ENCODE data around the gene ZNF229. TPM values are rescaled to one million over a fixed set of nuclear protein-coding genes. Genes with fewer than 3 reads are reported as not detected.

ZNF229 gene
- total and polyA plus RNA-seq, 11 donors: 2.5 to 11.1 (median 6.4) TPM

DNA sequence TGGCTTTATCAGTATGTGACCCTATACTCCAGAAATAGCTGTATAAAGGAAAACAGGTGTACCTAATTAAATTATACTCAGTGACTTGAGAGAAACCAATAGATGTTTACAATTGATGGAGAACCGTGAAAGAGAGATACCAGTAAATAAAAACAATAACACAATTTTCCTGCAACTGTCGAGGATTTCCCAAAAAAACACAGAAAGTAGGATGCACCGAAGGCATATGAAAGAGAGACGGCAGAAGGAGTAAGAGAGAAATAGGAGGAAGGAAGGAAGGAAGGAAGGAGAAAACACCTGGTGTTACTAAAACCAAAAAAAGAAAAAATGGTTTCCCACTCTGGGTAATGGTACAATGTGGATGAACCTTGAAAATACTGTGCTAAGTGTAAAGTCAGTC is 6.8 kb upstream of the ZNF229 start:
- Histone ChIP-seq H3K4me3 (no peak overlapping the region), H3K4me1 (no peaks in the 10 kb centered on the region), H3K27ac (no peak overlapping the region), H3K36me3 (no peaks in the 10 kb centered on the region), H3K9me3 (peaks cover 0 to 56% (median 18%) of the 10 kb centered on the region in 12 donors), H3K27me3 (no peaks in the 10 kb centered on the region)
- intact Hi-C loops (cut with DNase I): no loop called here
- DNase-seq (no peak), ATAC-seq (no peak)
- TF ChIP-seq POLR2A (IDR thresholded peaks at IDR 0.05): no peak
- TF ChIP-seq CTCF (IDR thresholded peaks at IDR 0.05): no peak
- WGBS, 4 donors: 59 to 72% (median 66%) methylated on average over 4 of the region's 4 CpGs

GRCh38 chr19:44452367-44452766 is 4.1 kb upstream of the ZNF229 start:
- H3K27ac ChIP-seq: no peak overlapping the region
- TF ChIP-seq CTCF (IDR thresholded peaks at IDR 0.05): no peak
- TF ChIP-seq POLR2A (IDR thresholded peaks at IDR 0.05): no peak
- DNase-seq: no peak
- no peaks in the 10 kb centered on the region for H3K27me3 ChIP-seq
- peaks cover 0 to 10% (median 4%) of the 10 kb centered on the region in 12 donors for H3K4me1 ChIP-seq
- no peaks in the 10 kb centered on the region for H3K36me3 ChIP-seq
- intact Hi-C loops (cut with DNase I): no loop called here
- 85 to 92% (median 86%) methylated on average over 4 of the region's 4 CpGs for WGBS, 4 donors
- ATAC-seq: no peak
- H3K9me3 ChIP-seq: peaks cover 0 to 59% (median 13%) of the 10 kb centered on the region in 12 donors
- no peak overlapping the region for H3K4me3 ChIP-seq

- no peak for ATAC-seq
- DNase-seq: no peak
- TF ChIP-seq POLR2A (IDR thresholded peaks at IDR 0.05) (no peak), CTCF (IDR thresholded peaks at IDR 0.05) (no peak)
- Histone ChIP-seq H3K9me3 (peaks cover 0 to 60% (median 12%) of the 10 kb centered on the region in 12 donors), H3K4me3 (no peak overlapping the region), H3K36me3 (peaks cover 0 to 6% (median 0%) of the 10 kb centered on the region in 9 donors), H3K27me3 (no peaks in the 10 kb centered on the region), H3K4me1 (peaks cover 0 to 14% (median 5%) of the 10 kb centered on the region in 12 donors), H3K27ac (no peak overlapping the region)
- intact Hi-C loops (cut with DNase I): no loop called here
- 84 to 92% (median 89%) methylated on average over 18 of the region's 18 CpGs for WGBS, 4 donors
Measured at GRCh38 chr19:44451687-44452086, 3.4 kb upstream of the ZNF229 start.

DNA sequence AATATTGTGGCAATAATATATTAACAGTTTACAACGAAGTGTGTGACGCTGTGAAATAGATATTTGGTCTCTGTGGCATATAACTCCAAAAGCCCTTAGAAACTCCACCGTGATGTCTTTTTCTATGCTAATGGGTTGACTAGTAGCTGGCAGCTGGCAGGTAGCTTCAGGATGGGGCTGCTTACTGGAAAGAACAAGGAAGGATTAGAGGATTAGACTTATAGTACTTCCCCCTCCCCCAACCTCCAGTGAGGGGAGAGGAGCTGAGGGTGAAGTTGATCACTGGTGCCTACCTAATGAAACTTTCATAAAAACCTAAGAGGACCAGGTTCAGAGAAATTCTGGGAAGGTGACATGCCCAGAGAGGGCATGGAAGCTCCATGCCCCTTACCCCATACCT is 9.8 kb downstream of the ZNF229 start:
- TF ChIP-seq CTCF (IDR thresholded peaks at IDR 0.05) (no peak), POLR2A (IDR thresholded peaks at IDR 0.05) (no peak)

More for the DNA sequence above, 9.8 kb downstream of the ZNF229 start:
- intact Hi-C loops (cut with DNase I): no loop called here
- no peak overlapping the region for H3K27ac ChIP-seq
- no peak overlapping the region for H3K4me3 ChIP-seq
- WGBS, 4 donors: 93 to 98% (median 95%) methylated on average over 3 of the region's 3 CpGs
- no peaks in the 10 kb centered on the region for H3K27me3 ChIP-seq
- DNase-seq: no peak
- ATAC-seq: no peak
- peaks cover 0 to 100% (median 54%) of the 10 kb centered on the region in 9 donors for H3K36me3 ChIP-seq
- H3K4me1 ChIP-seq: no peaks in the 10 kb centered on the region
- peaks cover 0 to 100% (median 57%) of the 10 kb centered on the region in 12 donors for H3K9me3 ChIP-seq
